Kidney tubule cell (primary cell): ENCODE measurements around the gene PMAIP1.

ENCODE experiments used
- DNase-seq: peaks from one replicate; pipeline ENCODE4 v3.0.0-alpha.2; 2018; ENCODE audit warnings: low spot score

Gene PMAIP1

DNA sequence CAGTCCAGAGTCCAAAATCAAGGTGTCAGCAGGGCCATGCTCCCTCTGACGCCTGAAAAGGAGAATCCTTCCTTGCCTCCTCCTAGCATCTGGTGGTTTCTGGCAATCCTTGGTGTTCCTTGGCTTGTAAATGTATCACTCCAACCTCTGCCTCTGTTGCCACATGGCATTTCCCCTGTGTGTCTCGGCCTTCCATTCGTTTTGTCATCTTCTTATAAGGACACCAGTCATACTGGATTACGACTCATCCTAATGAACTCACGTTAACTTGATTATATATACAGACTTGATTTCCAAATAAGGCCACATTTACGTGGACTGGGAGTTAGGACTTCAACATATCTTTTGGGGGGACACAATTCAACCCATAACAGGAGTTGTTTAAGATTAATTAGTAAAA is 15.8 kb downstream of the PMAIP1 start:
- no peak for DNase-seq

DNA sequence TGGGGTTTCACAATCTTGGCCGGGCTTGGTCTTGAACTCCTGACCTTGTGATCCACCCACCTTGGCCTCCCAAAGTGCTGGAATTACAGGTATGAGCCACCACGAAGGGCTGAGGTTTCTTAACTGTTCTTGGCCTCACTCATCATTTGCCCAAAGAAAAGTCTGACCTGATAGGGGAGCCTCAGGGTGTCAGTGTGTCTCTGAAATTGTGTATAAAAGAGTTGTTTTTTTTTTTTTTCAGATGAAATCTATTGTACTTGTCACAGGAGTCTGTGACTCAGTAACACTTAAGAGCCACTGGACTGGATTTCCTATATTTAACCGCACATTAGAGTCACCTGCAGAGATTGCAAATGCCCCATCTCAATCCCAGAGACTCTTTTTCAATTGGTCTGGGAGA is 16.9 kb downstream of the PMAIP1 start:
- no peak for DNase-seq

DNA sequence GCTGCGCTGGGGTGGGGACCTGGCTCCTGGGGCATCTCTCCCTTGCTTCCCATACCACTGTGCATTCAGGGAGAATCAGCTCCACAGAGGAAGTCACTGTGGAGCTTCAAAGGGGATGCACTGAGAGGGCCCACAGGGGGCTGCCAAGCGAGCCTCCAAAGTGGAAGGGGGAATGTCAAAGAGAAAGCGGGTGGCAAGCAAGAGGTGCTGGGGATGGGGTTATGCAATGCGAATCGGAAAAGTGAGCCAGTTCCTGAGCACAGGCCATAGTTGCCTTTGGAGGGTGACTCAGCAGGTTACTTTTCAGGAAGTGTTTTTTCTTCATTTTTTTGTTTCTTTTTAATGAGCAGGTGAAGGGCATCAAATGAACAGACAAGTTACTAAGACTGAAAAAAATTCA is 17.6 kb downstream of the PMAIP1 start:
- peak; percentile 68 for DNase-seq

DNA sequence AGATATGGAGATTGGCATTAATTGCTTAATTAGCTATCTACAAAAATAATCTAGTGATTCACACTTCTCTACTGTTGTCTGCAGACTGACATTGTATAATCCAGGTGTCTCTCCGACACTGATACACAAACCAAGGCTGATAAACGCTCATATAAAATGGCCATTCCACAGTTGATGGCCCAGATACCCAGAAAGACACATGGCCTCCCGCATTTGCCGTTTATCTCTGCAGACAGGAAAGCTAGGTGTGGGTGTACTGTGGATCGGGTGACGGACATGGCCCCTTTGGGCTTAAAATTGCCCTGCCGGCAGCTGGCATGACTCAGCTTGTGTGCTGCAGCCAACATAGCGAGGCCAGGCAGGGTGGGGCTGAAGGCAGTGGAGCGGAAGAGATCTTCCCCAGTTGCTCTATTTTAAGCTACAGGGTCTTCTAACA is 18.5 kb downstream of the PMAIP1 start:
- DNase-seq: peak; percentile 85

DNA sequence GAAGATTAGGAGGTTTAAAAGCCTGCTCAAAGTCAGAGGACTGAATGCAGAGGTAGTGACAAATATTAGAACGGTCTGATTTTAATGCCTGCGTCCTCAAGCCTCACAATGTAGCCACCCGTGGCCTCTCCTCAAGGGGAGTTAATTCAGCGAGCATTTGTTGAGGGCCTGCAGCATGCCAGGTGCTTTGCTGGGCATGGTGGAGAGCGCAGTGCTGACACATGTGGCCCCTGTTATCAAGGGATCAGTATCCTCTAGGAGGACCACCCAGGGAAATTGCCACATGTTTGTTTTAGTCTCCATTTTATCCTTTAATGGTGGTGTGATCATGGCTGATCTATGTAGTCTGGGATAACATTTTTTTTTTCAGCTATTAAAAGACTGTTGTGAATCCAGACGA is 19.2 kb downstream of the PMAIP1 start:
- DNase-seq: no peak

DNA sequence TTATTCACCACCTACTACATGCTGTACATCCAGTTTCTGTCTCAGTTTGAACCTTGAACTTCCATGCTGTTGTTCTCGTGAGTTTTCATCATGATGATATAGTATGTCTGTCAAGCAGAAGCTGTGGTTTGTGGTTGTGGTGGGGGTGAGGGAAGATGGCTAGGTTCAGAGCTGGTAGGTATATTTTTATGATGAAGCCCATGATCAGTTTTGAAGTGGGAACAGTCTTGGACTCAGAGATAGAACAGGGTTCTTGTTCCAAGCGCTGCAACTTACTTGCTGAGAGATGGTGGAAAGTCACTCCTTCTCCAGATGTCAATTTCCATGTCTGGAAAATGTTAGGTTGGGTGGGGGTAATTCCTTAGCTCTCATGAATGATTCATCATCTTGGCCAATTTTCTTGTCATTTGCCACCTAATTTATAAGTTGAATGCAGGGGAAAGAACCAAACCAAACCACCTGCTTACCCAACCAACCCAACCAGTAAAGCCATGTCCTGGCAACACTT is 21.6 kb downstream of the PMAIP1 start:
- DNase-seq: no peak

DNA sequence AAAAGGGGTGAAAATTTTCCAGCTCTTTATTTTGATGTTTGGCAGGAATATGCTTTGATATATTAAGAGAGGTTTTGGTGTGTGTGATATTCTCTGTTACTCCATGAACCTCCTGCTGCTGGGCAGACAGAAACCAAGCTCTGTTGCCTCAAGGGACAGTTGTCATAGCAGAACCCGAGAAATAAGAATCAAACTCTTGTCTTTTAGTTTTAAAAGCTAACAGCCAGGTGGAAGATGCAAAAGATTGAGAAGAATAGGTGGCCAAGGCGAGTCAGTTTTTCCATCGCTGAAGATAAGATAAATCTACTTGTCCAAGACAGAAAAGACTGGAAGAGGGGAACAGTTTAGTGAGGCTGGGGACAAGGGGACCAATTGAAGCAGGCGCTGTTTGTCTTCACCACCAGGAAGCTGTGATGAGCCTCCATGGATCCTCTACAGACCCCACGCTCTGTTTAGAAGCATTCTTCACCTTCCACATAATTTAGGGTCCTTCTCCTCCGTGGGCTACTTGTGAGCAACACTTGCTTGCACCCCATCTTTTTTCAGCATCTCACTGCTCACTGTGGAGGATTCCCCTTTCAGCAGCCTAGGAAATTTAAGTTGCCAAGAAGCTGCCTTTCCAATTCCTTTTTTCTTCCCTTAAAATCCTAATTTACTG is 23.9 kb downstream of the PMAIP1 start:
- no peak for DNase-seq

DNA sequence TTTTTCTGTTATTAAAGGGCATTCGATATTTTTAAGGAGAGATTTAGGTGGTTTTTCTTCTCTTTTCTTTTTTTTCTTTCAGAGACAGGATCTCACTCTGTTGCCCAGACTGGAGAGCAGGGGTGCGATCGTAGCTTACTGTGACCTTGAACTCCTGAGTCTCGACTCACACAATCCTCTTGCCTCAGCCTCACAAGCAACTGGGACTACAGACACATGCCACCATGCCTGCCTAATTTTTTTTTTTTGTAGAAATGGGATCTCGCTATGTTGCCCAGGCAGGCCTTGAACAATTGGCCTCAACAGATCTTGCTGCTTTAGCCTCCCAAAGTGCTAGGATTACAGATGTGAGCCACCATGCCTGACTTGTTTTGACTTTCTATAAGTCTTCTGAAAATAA is 26.3 kb downstream of the PMAIP1 start:
- no peak for DNase-seq

DNA sequence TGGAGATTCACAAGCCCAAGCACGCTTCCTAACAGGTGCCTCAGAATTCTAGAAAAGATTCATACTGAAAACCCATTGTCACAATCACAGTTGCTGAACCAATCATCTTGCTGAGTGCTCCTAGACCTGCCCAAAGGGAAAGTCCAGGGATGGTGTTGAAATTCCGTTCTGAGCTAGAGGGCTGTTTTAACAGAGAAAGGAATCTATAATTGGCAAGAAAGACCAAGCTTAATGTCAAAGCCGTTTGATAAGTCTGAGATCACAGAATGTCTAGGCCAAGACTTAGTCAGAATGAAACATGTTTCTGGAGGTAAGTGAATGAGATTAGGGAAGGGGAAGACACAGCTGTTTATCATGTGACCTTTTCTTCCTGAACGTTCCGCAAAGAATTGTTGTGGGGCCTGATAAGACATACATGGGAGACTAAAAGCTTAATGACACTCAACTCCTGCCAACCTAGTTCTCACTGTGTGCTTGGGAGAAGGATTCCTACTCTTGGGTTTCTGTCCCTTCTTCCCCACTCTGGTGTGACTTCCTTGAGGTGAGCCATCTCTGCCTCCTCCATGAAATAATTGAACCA is 27.5 kb downstream of the PMAIP1 start:
- peak; percentile 44 for DNase-seq

DNA sequence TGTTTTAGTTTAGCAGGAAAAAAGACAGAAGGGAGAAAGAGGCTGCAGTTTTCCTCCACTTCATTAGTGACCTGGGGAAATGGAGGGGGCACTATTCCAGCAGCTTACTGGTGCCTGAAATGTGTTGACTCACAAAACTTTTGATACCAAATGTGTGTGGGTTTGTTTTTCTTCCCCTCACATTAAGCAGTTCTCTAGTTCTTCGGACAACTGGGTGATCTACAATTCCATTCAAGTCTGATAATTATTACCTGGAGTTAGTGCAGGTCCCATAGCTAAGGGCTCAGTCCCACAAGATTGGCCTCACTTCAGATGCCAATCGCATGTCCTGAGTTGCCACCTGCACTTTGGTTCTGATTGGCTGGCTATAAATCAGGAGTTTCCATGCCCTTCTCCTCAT is 28.4 kb downstream of the PMAIP1 start:
- peak; percentile 51 for DNase-seq

DNA sequence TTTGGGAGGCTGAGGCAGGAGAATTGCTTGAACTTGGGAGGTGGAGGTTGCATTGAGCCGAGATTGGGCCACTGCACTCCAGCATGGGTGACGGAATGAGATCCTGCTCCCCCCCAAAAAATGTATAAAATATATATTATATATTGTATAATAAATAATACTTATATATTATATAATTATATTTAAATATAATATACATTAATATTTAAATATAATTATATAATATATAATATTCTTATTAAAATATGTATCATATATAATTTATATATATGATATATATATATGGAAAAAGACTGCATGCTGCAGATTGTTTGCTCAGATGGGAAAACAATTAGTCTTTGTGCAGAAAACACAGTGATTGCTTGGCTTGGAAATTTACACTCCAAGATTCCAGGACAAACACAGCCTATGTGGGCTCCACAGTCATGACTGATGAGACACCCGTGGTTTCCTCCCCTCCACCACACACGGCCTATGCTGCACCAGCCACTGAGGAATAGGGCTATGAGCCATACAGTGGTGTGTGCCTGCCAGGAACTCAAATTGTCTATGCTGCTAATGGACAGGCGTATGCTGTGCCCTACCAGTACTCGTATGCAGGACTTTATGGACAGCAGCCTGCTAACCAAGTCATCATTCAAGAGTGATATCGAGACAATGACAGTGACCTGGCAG is 30.0 kb downstream of the PMAIP1 start:
- DNase-seq: peak; percentile 82

DNA sequence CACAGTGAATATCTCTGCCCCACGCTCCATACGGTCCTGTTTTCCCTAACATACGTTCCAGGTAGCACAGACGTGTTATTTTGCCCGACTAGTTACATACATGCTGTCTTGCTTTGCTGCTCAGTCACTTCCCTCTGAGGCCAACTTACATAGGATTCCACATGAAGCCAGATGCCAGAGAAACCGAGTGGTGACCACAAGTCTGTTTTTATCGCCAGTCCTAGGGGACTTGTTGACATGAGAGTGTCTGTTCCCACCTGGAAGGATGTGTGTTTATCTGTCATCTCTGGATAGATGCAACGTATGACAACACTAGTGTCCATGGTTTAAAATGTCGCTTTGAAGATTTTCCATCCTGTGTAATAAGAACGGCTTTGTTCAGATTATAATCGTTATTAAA is 32.6 kb downstream of the PMAIP1 start:
- no peak for DNase-seq

DNA sequence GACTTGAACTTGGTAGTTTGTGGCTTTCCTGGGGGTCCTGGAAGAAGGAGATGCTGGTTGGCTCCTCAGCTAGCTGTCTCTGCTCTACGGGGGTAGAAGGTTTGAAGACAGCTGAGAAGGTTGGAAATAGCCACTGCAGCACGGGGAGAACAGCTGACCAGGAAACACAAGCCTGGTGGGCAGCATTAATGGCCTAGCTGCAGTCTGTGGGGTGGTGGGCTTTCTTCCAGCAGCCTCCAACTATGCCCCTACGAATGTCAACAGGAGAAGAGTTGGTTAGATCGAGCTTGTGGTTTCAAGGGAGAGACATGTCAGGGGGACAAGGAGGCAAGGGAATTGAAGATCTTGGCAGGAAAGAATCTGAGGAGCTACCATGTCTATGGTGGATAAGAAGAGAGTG is 38.9 kb downstream of the PMAIP1 start:
- DNase-seq: no peak

DNA sequence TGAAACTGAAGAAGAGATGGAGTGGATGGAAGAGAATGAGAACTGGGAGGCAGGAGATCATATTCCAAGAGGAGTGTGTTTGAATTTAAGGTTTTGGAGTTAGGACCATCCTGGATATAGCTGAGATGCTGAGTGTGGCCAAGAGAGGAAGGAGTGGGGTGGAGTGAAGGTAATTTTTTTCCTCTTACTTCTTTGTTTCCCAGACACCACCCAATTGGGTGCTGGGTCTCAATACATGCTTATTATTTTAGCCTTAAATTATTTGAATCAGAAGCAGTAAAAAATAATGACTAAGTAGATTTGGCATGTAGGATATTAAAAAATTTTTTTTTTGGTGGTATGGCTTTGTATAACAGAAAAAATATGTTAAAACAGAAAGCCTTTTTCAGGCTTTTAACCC is 39.3 kb downstream of the PMAIP1 start:
- DNase-seq: no peak

DNA sequence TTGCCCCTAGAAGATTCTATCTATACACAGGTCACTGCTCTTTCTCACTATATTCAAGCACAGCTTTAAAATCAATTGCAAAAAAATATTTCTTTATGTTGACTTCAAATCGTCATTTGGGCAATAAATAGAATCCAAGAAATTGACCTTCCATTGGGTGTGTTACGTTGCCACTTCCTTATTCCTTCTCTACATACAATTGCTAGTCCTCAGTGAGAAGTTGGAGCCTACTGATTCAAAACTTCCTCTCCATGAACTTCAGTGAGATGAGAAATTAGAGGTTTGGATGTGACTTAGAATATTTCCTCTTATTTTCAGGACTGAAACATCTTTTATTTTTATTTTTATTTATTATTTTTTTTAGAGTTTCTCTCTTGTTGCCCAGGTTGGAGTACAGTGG is 40.3 kb downstream of the PMAIP1 start:
- no peak for DNase-seq

DNA sequence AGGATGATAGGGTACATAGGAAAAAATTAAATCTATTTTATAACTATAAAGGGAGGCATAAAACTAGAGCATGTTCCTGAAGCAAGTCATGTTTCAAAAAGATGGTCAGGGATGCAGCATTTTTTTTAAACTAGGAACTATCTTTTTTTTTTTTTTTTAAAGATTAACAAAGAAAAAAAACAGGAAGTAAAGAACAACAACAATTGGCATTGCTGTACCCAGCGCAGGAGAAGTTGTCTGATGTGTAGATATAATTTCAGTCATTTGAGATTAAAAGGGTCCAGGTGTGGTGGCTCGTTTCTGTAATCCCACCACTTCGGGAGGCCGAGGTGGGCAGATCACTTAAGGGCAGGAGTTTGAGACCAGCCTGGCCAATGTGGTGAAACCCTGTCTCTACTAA is 41.5 kb downstream of the PMAIP1 start:
- no peak for DNase-seq

DNA sequence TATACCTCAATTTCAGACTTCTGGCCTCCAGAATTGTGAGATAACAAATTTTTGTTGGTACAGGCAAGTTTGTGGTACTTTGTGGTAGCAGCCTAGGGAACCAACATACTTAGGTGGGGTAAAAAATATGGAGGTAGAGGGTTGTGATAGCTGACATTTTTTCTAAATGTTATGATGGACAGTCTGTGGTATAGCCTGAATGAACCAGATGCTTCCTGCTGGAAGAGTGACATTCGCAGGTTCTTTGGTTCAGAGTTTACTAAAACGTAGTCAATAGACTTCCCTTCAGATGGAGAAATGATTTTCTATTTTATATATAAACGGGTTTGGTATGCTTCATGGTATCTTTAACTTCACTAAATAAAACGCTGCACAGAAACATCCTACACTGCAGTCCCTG is 42.8 kb downstream of the PMAIP1 start:
- no peak for DNase-seq

DNA sequence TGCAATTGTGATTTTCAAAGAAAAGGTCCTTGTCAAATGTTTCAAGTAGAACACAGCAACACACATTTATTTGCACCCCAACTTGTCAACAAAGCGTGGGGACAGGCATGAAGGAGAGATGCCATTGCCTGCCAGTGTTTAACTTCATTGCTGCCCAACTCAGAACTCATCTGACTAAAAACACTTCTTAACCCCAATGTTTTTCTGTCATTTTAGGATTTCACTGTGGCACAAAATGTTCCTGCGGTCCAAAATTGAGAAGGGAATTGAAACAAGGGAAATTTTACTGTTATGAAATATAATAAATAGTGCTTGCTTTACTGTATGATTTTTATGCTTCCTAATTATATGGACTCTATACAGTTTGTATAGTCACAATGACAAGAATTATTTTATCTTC is 45.7 kb downstream of the PMAIP1 start:
- no peak for DNase-seq

DNA sequence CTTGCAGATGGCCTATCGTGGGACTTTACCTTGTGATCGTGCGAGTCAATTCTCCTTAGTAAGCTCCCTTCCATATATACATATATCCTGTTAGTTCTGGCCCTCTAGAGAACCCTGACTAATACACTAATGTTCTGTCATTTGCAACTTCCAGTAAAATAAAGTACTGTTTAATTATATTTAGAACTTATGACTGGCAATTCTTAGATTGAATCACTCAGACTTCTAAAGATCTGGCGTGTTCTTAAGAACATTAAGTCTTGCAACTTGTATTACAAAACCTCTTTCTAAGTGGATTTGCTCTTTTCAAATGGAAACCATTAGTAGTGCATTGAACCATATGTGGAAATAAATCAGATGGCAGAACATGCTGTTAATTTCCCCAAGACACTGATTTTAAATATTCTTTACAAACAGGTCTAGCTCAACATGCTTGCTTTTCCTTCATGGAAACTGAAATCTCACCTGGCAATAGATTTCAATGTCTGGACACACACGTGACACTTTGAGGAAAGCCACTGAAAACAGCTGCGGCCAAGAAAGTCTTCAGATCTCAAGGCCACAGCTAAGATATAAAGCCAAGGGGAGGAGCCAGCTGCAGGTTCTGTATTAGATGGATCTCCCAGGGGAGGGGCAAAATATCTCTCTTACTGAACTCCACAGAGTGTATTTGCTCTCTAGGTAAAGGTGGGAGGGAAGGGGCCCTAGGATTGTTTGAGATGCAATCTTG is 50.6 kb downstream of the PMAIP1 start:
- DNase-seq: no peak

DNA sequence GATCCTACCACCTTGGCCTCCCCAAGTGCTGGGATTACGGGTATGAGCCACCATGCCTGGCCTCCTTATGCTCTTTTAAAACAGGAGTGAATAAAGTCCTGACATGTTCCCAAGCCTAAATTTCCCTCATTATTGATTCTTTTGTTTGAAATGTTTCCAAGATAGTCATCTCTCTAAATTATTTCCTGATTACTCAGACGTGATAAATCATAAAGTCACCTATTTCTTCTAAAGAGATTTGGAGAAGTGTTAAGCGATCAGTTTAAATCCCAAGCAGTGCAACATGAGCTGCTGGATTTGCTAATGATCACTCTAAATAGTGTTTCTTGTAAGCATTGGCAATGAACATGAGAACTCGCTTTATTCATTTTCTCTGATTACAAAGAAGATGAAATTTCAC is 51.8 kb downstream of the PMAIP1 start:
- DNase-seq: peak; percentile 43

DNA sequence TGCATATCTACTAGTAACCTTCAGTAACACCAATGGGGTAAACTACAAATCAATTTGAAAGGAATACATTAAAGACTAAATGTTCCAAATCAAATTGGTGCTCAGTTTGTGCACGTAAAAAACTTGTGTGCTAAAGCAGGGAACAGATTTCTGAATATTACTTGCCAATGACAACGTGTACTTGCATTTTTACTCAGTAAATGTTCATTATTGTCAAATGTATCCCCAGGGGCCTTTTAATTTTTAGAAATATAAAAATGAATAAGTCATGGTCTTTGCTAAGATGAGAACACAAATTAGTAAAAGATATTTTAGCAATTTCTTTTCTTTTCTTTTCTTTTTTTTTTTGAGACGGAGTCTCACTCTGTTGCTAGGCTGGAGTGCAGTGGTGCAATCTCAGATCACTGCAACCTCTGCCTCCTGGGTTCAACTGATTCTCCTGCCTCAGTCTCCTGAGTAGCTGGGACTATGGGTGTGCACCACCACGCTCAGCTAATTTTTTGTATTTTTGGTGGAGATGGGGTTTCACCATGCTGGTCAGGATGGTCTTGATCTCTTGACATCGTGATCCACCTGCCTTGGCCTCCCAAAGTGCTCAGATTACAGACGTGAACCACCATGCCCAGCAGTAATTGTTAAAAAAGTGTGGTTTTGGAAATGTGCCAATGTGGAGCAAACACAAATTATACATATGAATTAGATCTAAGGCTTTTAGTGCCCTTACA is 52.6 kb downstream of the PMAIP1 start:
- no peak for DNase-seq
